Lung (tissue), 12 donors: ENCODE data around the gene RABL6. TPM values are rescaled to one million over a fixed set of nuclear protein-coding genes. Genes with fewer than 3 reads are reported as not detected.

ENCODE experiments used
- ATAC-seq: fragments of 200-7000 bp; cut with Tn5 transposase; one replicate; pipeline ENCODE4 v1.9.1; 2020; ENCODE audit warnings: moderate number of reproducible peaks; ENCODE audit not compliant: insufficient read depth, low FRiP score
- DNase-seq, 3 donors: peaks; one replicate each; pipeline ENCODE4 v3.0.0-alpha.2; 2013 to 2017
- H3K27ac ChIP-seq, 2 donors: one replicate each; pipeline ENCODE4 v1.5.1; 2013; ENCODE audit warnings: mild to moderate bottlenecking in 2 of 2, moderate library complexity in 2 of 2, control low read depth in 1 of 2, inconsistent platforms in 1 of 2, low read depth in 1 of 2, low read length in 1 of 2
- H3K27me3 ChIP-seq, 3 donors: one replicate each; pipeline ENCODE4 v1.5.1; 2013; ENCODE audit warnings: low read length in 2 of 3; ENCODE audit not compliant: control insufficient read depth in 3 of 3, insufficient read depth in 3 of 3
- H3K36me3 ChIP-seq, 4 donors: one replicate each; pipeline ENCODE4 v1.5.1; 2013; ENCODE audit warnings: low read length in 4 of 4, mild to moderate bottlenecking in 1 of 4, moderate library complexity in 1 of 4; ENCODE audit not compliant: control insufficient read depth in 4 of 4, insufficient read depth in 4 of 4
- H3K4me1 ChIP-seq, 5 donors: one replicate each; pipeline ENCODE4 v1.5.1; 2013; ENCODE audit warnings: low read length in 5 of 5, mild to moderate bottlenecking in 2 of 5, moderate library complexity in 1 of 5; ENCODE audit not compliant: control insufficient read depth in 5 of 5, insufficient read depth in 5 of 5
- H3K4me3 ChIP-seq: one replicate; pipeline ENCODE4 v1.5.1; 2013; ENCODE audit warnings: mild to moderate bottlenecking, control low read depth, moderate library complexity
- H3K9ac ChIP-seq, 2 donors: one replicate each; pipeline ENCODE4 v1.5.1; 2013; ENCODE audit warnings: low read length in 2 of 2, control low read depth in 1 of 2; ENCODE audit not compliant: insufficient read depth in 1 of 2
- H3K9me3 ChIP-seq, 4 donors: one replicate each; pipeline ENCODE4 v1.5.1; 2013; ENCODE audit warnings: low read length in 3 of 4, mild to moderate bottlenecking in 1 of 4, moderate library complexity in 1 of 4; ENCODE audit not compliant: control insufficient read depth in 4 of 4, insufficient read depth in 3 of 4
- WGBS, 2 donors: extraction: QIAGEN DNeasy Blood & Tissue Kit; methylation state at CpG; one replicate each; pipeline ENCODE4 v1.1.7; 2013; 5-methylcytosine and 5-hydroxymethylcytosine counted together
- polyA plus RNA-seq, 2 donors: library from polyadenylated mRNA; stranded (reverse); fragments of 200-250 nt; gene quantifications; one replicate each; pipeline ENCODE4 v1.2.1, GENCODE V29; 2013
- total RNA-seq, 2 donors: library from RNA; depleted of rRNA in 1 of 2; stranded (reverse); fragments of >200 nt in 1 of 2; gene quantifications; one replicate each; pipeline ENCODE4 v1.2.1, GENCODE V29; 2014 to 2021
- TF ChIP-seq, protein P1 (sequence below): IDR thresholded peaks from 2 replicates; pipeline ENCODE4 v1.5.1; 2012; ENCODE audit warnings: mild to moderate bottlenecking; ENCODE audit errors: control extremely low read depth, extremely low read depth
- donor health status: control.
- donor health status: control.
- donor health status: Bipolar disorder and iron deficiency.
- donor health status: healthy.
- donor health status: DM: yes; HTN: yes; CAD: no.

The RABL6 gene
- total and polyA plus RNA-seq, 4 donors = 36.4 to 87.8 (median 62.2) TPM

DNA sequence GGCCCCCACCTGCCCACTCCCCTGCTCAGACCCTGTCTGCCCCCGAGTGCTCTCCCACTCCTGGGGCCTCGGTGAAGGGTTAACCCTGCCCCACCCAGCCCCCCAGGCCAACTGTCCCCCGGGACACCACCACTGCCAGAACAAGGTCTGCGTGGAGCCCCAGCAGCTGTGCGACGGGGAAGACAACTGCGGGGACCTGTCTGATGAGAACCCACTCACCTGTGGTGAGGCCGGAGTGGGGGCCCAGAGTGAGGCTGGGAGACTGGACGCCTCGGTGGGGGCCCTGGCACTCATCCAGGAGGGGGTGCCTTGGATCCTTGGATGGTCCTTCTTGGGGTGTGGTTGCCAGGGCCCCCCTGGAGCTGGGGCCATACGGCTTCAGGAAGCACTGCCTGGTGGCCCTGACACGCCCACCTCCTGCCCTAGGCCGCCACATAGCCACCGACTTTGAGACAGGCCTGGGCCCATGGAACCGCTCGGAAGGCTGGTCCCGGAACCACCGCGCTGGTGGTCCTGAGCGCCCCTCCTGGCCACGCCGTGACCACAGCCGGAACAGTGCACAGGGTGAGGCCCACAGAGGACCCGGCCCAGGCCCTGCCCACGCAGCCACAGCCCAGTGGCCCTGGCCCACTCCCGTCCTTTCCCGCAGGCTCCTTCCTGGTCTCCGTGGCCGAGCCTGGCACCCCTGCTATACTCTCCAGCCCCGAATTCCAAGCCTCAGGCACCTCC is 46.5 kb downstream of the RABL6 start:
- Histone ChIP-seq H3K4me3 (no peak overlapping the region), H3K27me3 (no peaks in the 10 kb centered on the region), H3K9me3 (no peaks in the 10 kb centered on the region), H3K4me1 (peaks cover 0 to 18% (median 7%) of the 10 kb centered on the region in 5 donors), H3K27ac (no peak overlapping the region), H3K9ac (no peak overlapping the region), H3K36me3 (peaks cover 0 to 12% (median 2%) of the 10 kb centered on the region in 4 donors)
- ATAC-seq (no peak), DNase-seq (peak in 1 of 3 donors; percentile 13)
- WGBS, 2 donors = 82 to 85% methylated on average over 25 to 30 of the region's 30 CpGs
- TF ChIP-seq, protein P1, sequence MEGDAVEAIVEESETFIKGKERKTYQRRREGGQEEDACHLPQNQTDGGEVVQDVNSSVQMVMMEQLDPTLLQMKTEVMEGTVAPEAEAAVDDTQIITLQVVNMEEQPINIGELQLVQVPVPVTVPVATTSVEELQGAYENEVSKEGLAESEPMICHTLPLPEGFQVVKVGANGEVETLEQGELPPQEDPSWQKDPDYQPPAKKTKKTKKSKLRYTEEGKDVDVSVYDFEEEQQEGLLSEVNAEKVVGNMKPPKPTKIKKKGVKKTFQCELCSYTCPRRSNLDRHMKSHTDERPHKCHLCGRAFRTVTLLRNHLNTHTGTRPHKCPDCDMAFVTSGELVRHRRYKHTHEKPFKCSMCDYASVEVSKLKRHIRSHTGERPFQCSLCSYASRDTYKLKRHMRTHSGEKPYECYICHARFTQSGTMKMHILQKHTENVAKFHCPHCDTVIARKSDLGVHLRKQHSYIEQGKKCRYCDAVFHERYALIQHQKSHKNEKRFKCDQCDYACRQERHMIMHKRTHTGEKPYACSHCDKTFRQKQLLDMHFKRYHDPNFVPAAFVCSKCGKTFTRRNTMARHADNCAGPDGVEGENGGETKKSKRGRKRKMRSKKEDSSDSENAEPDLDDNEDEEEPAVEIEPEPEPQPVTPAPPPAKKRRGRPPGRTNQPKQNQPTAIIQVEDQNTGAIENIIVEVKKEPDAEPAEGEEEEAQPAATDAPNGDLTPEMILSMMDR = no peak

DNA sequence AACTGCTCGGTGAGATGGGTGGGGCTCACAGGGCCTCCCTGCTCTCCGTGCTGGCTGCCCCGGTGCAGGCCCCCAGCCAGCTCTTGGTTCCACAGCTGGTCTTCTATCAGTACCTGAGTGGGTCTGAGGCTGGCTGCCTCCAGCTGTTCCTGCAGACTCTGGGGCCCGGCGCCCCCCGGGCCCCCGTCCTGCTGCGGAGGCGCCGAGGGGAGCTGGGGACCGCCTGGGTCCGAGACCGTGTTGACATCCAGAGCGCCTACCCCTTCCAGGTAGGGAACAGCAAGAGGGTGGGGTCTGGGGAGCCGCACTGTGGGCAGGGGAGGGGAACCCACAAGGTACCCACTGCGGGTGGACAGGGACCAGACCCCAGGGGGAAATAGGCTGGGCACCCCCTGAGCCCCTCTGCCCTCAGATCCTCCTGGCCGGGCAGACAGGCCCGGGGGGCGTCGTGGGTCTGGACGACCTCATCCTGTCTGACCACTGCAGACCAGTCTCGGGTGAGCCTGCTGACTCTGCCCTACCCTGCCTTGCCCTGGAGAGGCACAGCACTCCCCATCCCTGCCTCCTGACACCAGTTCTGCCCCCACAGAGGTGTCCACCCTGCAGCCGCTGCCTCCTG is 47.2 kb downstream of the RABL6 start:
- TF ChIP-seq, protein P1 = no peak
- Histone ChIP-seq H3K36me3 (peaks cover 0 to 16% (median 2%) of the 10 kb centered on the region in 4 donors), H3K9ac (no peak overlapping the region), H3K4me3 (no peak overlapping the region), H3K27me3 (no peaks in the 10 kb centered on the region), H3K27ac (no peak overlapping the region), H3K4me1 (peaks cover 0 to 17% (median 3%) of the 10 kb centered on the region in 5 donors), H3K9me3 (no peaks in the 10 kb centered on the region)
- ATAC-seq (no peak), DNase-seq (no peak)
- WGBS, 2 donors = 86 to 92% methylated on average over 18 to 23 of the region's 23 CpGs

DNA sequence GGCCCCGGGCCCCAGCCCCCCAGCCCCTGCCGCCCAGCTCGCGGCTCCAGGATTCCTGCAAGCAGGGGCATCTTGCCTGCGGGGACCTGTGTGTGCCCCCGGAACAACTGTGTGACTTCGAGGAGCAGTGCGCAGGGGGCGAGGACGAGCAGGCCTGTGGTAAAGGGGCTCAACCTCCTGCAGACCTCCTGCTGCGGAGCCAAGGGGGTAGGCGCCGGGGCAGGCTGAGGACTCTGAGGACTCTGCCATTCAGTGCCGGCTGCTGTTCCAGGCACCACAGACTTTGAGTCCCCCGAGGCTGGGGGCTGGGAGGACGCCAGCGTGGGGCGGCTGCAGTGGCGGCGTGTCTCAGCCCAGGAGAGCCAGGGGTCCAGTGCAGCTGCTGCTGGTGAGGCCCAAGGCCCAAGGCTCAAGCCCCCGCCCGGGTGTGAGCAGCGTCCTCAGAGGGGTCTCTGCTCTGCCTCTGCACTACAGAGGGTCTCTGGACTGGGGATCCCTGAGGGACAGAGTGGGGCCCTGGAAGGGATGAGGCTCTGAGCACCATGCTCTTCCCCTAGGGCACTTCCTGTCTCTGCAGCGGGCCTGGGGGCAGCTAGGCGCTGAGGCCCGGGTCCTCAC is 47.8 kb downstream of the RABL6 start:
- no peak overlapping the region for H3K4me3 ChIP-seq
- DNase-seq = no peak
- TF ChIP-seq, protein P1 = no peak
- peaks cover 0 to 11% (median 0%) of the 10 kb centered on the region in 5 donors for H3K4me1 ChIP-seq
- H3K36me3 ChIP-seq = peaks cover 0 to 18% (median 0%) of the 10 kb centered on the region in 4 donors
- ATAC-seq = no peak
- H3K9me3 ChIP-seq = no peaks in the 10 kb centered on the region
- H3K9ac ChIP-seq = no peak overlapping the region
- H3K27me3 ChIP-seq = no peaks in the 10 kb centered on the region
- 82 to 86% methylated on average over 26 of the region's 26 CpGs for WGBS, 2 donors
- H3K27ac ChIP-seq = no peak overlapping the region
